ENCODE measurements around the gene MC4R. TPM values are rescaled to one million over a fixed set of nuclear protein-coding genes. Genes with fewer than 3 reads are reported as not detected.

MC4R gene
- total RNA-seq, 3 donors from 2014 or later (not counting 1 experiment from before 2014, with no cell fraction given) = not detected

- no peaks in the 10 kb centered on the region for H3K27me3 Mint-ChIP-seq (ENCODE audit: low read depth in 2 of 2)
These were observed 21.6 kb downstream of the MC4R start for GRCh38 chr18:60350941-60351340.

GRCh38 chr18:60350150-60350549, 22.4 kb downstream of the MC4R start:
- Mint-ChIP-seq H3K4me3 (no peak overlapping the region), H3K4me1 (no peaks in the 10 kb centered on the region), H3K27me3 (ENCODE audit: low read depth in 2 of 2) (no peaks in the 10 kb centered on the region), H3K9me3 (peaks cover 6 to 14% of the 10 kb centered on the region in 2 donors), H3K36me3 (no peaks in the 10 kb centered on the region), H3K27ac (no peak overlapping the region)
- DNase-seq (no peak), ATAC-seq (no peak)
- no peak overlapping the region for H3K27ac ChIP-seq (ENCODE audit: low read length)
- TF ChIP-seq CTCF (IDR thresholded peaks at IDR 0.05) = no peak
- 95% methylated on average over 1 of the region's 1 CpG for WGBS (ENCODE audit: insufficient coverage)
- H3K9me3 ChIP-seq (ENCODE audit: control insufficient read depth, insufficient read depth, low read length) = peaks cover 3% of the 10 kb centered on the region
- no peaks in the 10 kb centered on the region for H3K27me3 ChIP-seq (ENCODE audit: control insufficient read depth, insufficient read depth, low read length)
- intact Hi-C loops (cut with micrococcal nuclease) = no loop called here
- no peaks in the 10 kb centered on the region for H3K4me1 ChIP-seq (ENCODE audit: control insufficient read depth, insufficient read depth, low read length)
- no peaks in the 10 kb centered on the region for H3K36me3 ChIP-seq (ENCODE audit: control insufficient read depth, insufficient read depth, low read length)
- no peak overlapping the region for H3K4me3 ChIP-seq (ENCODE audit: low read length)

More at GRCh38 chr18:60350941-60351340, 21.6 kb downstream of the MC4R start:
- TF ChIP-seq CTCF (IDR thresholded peaks at IDR 0.05) = no peak
- Mint-ChIP-seq H3K36me3 (no peaks in the 10 kb centered on the region), H3K4me1 (no peaks in the 10 kb centered on the region), H3K9me3 (peaks cover 10 to 17% of the 10 kb centered on the region in 2 donors), H3K4me3 (no peak overlapping the region), H3K27ac (no peak overlapping the region)
- no peak for DNase-seq
- peaks cover 3% of the 10 kb centered on the region for H3K9me3 ChIP-seq (ENCODE audit: control insufficient read depth, insufficient read depth, low read length)
- H3K36me3 ChIP-seq (ENCODE audit: control insufficient read depth, insufficient read depth, low read length) = no peaks in the 10 kb centered on the region
- H3K27ac ChIP-seq (ENCODE audit: low read length) = no peak overlapping the region
- H3K27me3 ChIP-seq (ENCODE audit: control insufficient read depth, insufficient read depth, low read length) = no peaks in the 10 kb centered on the region
- no peak for ATAC-seq
- intact Hi-C loops (cut with micrococcal nuclease) = no loop called here
- H3K4me1 ChIP-seq (ENCODE audit: control insufficient read depth, insufficient read depth, low read length) = no peaks in the 10 kb centered on the region
- H3K4me3 ChIP-seq (ENCODE audit: low read length) = no peak overlapping the region
- 67% methylated on average over 3 of the region's 3 CpGs for WGBS (ENCODE audit: insufficient coverage)

GRCh38 chr18:60347526-60348045, 25.0 kb downstream of the MC4R start:
- H3K9me3 Mint-ChIP-seq = peaks cover 6 to 17% of the 10 kb centered on the region in 2 donors
- no peak for ATAC-seq
- H3K27ac Mint-ChIP-seq = no peak overlapping the region
- 98% methylated on average over 4 of the region's 4 CpGs for WGBS (ENCODE audit: insufficient coverage)
- H3K9me3 ChIP-seq (ENCODE audit: control insufficient read depth, insufficient read depth, low read length) = peaks cover 3% of the 10 kb centered on the region
- DNase-seq = no peak
- no peaks in the 10 kb centered on the region for H3K4me1 Mint-ChIP-seq
- no peak overlapping the region for H3K4me3 Mint-ChIP-seq
- H3K36me3 ChIP-seq (ENCODE audit: control insufficient read depth, insufficient read depth, low read length) = no peaks in the 10 kb centered on the region
- H3K4me3 ChIP-seq (ENCODE audit: low read length) = no peak overlapping the region
- H3K36me3 Mint-ChIP-seq = no peaks in the 10 kb centered on the region
- H3K27me3 Mint-ChIP-seq (ENCODE audit: low read depth in 2 of 2) = no peaks in the 10 kb centered on the region
- no peak overlapping the region for H3K27ac ChIP-seq (ENCODE audit: low read length)
- intact Hi-C loops (cut with micrococcal nuclease) = no loop called here
- no peaks in the 10 kb centered on the region for H3K4me1 ChIP-seq (ENCODE audit: control insufficient read depth, insufficient read depth, low read length)
- TF ChIP-seq CTCF (IDR thresholded peaks at IDR 0.05) = no peak
- H3K27me3 ChIP-seq (ENCODE audit: control insufficient read depth, insufficient read depth, low read length) = no peaks in the 10 kb centered on the region

GRCh38 chr18:60339018-60339417, 33.6 kb downstream of the MC4R start:
- H3K36me3 ChIP-seq (ENCODE audit: control insufficient read depth, insufficient read depth, low read length) = no peaks in the 10 kb centered on the region
- no peak for TF ChIP-seq CTCF (IDR thresholded peaks at IDR 0.05)
- Mint-ChIP-seq H3K9me3 (peaks cover 5 to 9% of the 10 kb centered on the region in 2 donors), H3K27me3 (ENCODE audit: low read depth in 2 of 2) (no peaks in the 10 kb centered on the region), H3K27ac (no peak overlapping the region), H3K4me3 (no peak overlapping the region), H3K36me3 (no peaks in the 10 kb centered on the region), H3K4me1 (no peaks in the 10 kb centered on the region)
- H3K27me3 ChIP-seq (ENCODE audit: control insufficient read depth, insufficient read depth, low read length) = no peaks in the 10 kb centered on the region
- intact Hi-C loops (cut with micrococcal nuclease) = no loop called here
- H3K4me1 ChIP-seq (ENCODE audit: control insufficient read depth, insufficient read depth, low read length) = no peaks in the 10 kb centered on the region
- 56% methylated on average over 1 of the region's 1 CpG for WGBS (ENCODE audit: insufficient coverage)
- DNase-seq (no peak), ATAC-seq (no peak)
- no peak overlapping the region for H3K27ac ChIP-seq (ENCODE audit: low read length)
- H3K9me3 ChIP-seq (ENCODE audit: control insufficient read depth, insufficient read depth, low read length) = no peaks in the 10 kb centered on the region
- H3K4me3 ChIP-seq (ENCODE audit: low read length) = no peak overlapping the region

Data from natural killer cell (primary cell).